ENCODE data around the gene TMSB10.

The TMSB10 gene

DNA sequence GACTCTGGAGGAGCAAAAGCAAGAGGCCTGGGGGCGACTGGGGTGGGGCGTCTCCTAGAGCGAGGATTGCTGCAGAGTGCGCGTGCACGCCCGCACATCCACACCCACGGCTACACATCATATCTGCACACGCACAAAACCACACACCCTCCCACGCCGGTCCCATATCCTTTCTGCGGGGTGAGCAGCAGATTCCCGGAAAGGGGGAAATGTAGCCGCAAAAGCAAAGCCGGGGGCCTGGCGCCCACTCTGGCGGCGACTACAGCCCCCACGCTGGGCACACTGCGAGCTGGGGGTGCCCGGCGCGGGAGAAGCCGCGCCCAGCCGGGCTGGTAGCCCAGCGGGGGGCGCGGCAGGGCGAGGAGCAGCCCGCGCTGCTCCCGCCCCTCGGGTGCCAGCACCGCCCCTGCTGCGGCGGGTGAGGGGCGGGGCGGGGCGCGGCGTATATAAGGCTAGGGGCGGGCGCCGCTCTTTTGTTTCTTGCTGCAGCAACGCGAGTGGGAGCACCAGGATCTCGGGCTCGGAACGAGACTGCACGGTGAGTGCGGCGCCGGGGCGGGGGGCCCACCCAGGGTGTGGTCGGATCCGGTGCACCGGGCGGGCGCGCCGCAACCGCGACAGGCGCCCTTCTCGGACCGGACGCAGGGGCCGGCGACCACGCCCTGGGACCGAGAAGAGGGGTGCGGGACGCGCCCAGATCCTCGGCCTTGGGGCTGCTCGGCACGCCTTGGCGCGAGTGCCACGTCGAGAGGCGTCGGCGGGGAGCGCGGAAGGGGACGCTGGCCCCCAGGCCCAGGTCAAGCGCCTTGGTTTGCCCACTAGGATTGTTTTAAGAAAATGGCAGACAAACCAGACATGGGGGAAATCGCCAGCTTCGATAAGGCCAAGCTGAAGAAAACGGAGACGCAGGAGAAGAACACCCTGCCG lies at the start of gene TMSB10:
TMSB10 (plus strand) TSS at position 476 of the 927 bp plus-strand sequence.
- TF ChIP-seq CEBPB (IDR thresholded peaks at IDR 0.05) (no peak), RAD21 (IDR thresholded peaks at IDR 0.05; ENCODE audit: low read depth) (peak; percentile 1; the same call in 1 of the 2 replicates), TAF1 (IDR thresholded peaks at IDR 0.05; ENCODE audit: low read depth) (peak; percentile 85), ZBTB7A (IDR thresholded peaks at IDR 0.05; ENCODE audit: low read depth) (peak; percentile 62), YY1 (IDR thresholded peaks at IDR 0.05; ENCODE audit: low read depth) (peak; percentile 29; the same call in 1 of the 2 replicates), TEAD4 (IDR thresholded peaks at IDR 0.05) (peak; percentile 9; the same call in 1 of the 2 replicates), NFIC (IDR thresholded peaks at IDR 0.05) (no peak), EGR1 (IDR thresholded peaks at IDR 0.05) (peak; percentile 36; the same call in 1 of the 2 replicates)
- TF ChIP-seq, protein P1, sequence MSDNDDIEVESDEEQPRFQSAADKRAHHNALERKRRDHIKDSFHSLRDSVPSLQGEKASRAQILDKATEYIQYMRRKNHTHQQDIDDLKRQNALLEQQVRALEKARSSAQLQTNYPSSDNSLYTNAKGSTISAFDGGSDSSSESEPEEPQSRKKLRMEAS (IDR thresholded peaks at IDR 0.05): peak; percentile 41; the same call in 1 of the 2 replicates
- TF ChIP-seq, protein P2, sequence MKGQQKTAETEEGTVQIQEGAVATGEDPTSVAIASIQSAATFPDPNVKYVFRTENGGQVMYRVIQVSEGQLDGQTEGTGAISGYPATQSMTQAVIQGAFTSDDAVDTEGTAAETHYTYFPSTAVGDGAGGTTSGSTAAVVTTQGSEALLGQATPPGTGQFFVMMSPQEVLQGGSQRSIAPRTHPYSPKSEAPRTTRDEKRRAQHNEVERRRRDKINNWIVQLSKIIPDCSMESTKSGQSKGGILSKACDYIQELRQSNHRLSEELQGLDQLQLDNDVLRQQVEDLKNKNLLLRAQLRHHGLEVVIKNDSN (IDR thresholded peaks at IDR 0.05): peak; percentile 10

DNA sequence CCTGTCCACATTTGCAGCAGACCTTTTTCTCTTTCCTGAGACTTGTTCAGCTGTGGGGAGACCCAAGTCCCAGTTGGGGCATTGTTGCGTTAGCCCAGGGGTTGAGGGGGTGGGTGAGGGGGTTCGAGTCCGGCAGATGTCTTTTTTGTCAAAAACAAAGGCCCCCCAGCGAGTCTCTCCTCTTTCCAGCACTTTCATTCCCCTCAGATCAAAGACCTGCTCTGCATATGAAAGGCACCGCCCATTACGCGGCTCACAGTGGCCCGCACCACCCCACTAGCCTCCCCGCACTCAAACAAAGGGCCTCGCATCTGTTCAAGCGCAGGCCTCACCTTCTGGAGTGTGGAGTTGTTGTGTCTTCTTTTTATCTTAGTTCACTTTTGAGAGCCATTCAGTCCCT lies 49.7 kb upstream of the TMSB10 start:
- no peak for TF ChIP-seq CREB1 (IDR thresholded peaks at IDR 0.05; ENCODE audit: low read depth)
- no peak for TF ChIP-seq CEBPB (IDR thresholded peaks at IDR 0.05)
- no peak for TF ChIP-seq EP300 (IDR thresholded peaks at IDR 0.05; ENCODE audit: borderline replicate concordance)
- TF ChIP-seq EGR1 (IDR thresholded peaks at IDR 0.05): no peak
- TF ChIP-seq NFIC (IDR thresholded peaks at IDR 0.05): no peak
- TF ChIP-seq TAF1 (IDR thresholded peaks at IDR 0.05; ENCODE audit: low read depth): no peak
- TF ChIP-seq, protein P2 (IDR thresholded peaks at IDR 0.05): no peak
- TF ChIP-seq ZBTB7A (IDR thresholded peaks at IDR 0.05; ENCODE audit: low read depth): no peak
- TF ChIP-seq, protein P1 (IDR thresholded peaks at IDR 0.05): no peak
- TF ChIP-seq TCF12 (IDR thresholded peaks at IDR 0.05; ENCODE audit: low read depth): no peak
- TF ChIP-seq RAD21 (IDR thresholded peaks at IDR 0.05; ENCODE audit: low read depth): no peak
- TF ChIP-seq FOXM1 (IDR thresholded peaks at IDR 0.05; ENCODE audit: borderline replicate concordance, low read depth): no peak
- TF ChIP-seq, protein P3, sequence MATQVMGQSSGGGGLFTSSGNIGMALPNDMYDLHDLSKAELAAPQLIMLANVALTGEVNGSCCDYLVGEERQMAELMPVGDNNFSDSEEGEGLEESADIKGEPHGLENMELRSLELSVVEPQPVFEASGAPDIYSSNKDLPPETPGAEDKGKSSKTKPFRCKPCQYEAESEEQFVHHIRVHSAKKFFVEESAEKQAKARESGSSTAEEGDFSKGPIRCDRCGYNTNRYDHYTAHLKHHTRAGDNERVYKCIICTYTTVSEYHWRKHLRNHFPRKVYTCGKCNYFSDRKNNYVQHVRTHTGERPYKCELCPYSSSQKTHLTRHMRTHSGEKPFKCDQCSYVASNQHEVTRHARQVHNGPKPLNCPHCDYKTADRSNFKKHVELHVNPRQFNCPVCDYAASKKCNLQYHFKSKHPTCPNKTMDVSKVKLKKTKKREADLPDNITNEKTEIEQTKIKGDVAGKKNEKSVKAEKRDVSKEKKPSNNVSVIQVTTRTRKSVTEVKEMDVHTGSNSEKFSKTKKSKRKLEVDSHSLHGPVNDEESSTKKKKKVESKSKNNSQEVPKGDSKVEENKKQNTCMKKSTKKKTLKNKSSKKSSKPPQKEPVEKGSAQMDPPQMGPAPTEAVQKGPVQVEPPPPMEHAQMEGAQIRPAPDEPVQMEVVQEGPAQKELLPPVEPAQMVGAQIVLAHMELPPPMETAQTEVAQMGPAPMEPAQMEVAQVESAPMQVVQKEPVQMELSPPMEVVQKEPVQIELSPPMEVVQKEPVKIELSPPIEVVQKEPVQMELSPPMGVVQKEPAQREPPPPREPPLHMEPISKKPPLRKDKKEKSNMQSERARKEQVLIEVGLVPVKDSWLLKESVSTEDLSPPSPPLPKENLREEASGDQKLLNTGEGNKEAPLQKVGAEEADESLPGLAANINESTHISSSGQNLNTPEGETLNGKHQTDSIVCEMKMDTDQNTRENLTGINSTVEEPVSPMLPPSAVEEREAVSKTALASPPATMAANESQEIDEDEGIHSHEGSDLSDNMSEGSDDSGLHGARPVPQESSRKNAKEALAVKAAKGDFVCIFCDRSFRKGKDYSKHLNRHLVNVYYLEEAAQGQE (IDR thresholded peaks at IDR 0.05; ENCODE audit: low read depth): no peak
- TF ChIP-seq TEAD4 (IDR thresholded peaks at IDR 0.05): no peak
- no peak for TF ChIP-seq YY1 (IDR thresholded peaks at IDR 0.05; ENCODE audit: low read depth)

DNA sequence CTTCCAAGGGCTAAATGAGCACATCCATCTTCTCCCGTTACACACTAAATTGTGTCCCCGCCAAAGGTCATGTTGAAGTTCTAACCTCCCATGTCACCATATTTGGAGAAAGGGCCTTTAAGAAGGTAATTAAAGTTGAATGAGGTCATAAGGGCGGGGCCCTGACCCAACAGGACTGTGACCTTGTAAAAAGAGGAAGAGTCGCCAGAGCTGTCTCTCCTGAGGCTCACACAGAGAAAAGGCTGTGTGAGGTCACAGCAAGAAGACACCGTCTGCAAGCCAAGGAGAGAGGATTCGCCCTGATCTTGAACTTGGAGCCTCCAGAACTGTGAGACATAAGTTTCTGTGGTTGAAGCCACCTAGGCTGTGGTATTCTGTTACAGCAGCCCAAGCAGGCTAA lies 48.7 kb upstream of the TMSB10 start:
- TF ChIP-seq ZBTB7A (IDR thresholded peaks at IDR 0.05; ENCODE audit: low read depth): no peak
- no peak for TF ChIP-seq CEBPB (IDR thresholded peaks at IDR 0.05)
- no peak for TF ChIP-seq CREB1 (IDR thresholded peaks at IDR 0.05; ENCODE audit: low read depth)
- TF ChIP-seq TEAD4 (IDR thresholded peaks at IDR 0.05): no peak

DNA sequence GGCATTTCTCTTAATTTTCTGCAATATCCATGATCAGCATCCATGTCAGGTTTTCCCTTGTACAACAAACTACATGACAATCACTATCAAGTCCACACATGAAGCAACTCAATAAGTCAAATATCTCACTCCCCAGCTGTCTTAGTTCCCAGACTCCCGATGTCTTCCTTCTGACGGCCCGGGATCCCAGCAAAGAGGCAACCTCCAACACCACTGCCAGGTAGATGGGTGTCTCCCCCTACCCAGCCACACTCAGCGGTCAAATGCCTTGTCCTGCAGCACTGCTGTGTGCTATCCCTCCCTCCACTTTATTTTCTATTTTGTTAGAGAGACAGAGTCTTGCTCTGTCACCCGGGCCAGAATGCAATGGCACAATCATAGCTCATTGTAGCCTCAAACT lies 47.9 kb upstream of the TMSB10 start:
- TF ChIP-seq TCF12 (IDR thresholded peaks at IDR 0.05; ENCODE audit: low read depth) (no peak), CREB1 (IDR thresholded peaks at IDR 0.05; ENCODE audit: low read depth) (no peak), RAD21 (IDR thresholded peaks at IDR 0.05; ENCODE audit: low read depth) (no peak), FOXM1 (IDR thresholded peaks at IDR 0.05; ENCODE audit: borderline replicate concordance, low read depth) (no peak), CEBPB (IDR thresholded peaks at IDR 0.05) (no peak), TAF1 (IDR thresholded peaks at IDR 0.05; ENCODE audit: low read depth) (no peak), EP300 (IDR thresholded peaks at IDR 0.05; ENCODE audit: borderline replicate concordance) (no peak), TEAD4 (IDR thresholded peaks at IDR 0.05) (no peak), ZBTB7A (IDR thresholded peaks at IDR 0.05; ENCODE audit: low read depth) (no peak), EGR1 (IDR thresholded peaks at IDR 0.05) (no peak), NFIC (IDR thresholded peaks at IDR 0.05) (no peak), YY1 (IDR thresholded peaks at IDR 0.05; ENCODE audit: low read depth) (no peak)
- TF ChIP-seq, protein P1 (IDR thresholded peaks at IDR 0.05): no peak
- TF ChIP-seq, protein P3 (IDR thresholded peaks at IDR 0.05; ENCODE audit: low read depth): no peak
- TF ChIP-seq, protein P2 (IDR thresholded peaks at IDR 0.05): no peak

Data from Ishikawa (cell line).